HG03095 (cell line): ENCODE results near the gene GPC5.
"Not testable (repeated sequence)": the region's sequence is repeated elsewhere in the genome, so short reads cannot be mapped to it uniquely, and the experiment has no call there.

Source experiments
- ATAC-seq: cut with Tn5 transposase; IDR thresholded peaks from one replicate; pipeline ENCODE4 v1.9.1; 2021; ENCODE audit warnings: moderate library complexity; ENCODE audit not compliant: unreplicated experiment

The GPC5 gene

DNA sequence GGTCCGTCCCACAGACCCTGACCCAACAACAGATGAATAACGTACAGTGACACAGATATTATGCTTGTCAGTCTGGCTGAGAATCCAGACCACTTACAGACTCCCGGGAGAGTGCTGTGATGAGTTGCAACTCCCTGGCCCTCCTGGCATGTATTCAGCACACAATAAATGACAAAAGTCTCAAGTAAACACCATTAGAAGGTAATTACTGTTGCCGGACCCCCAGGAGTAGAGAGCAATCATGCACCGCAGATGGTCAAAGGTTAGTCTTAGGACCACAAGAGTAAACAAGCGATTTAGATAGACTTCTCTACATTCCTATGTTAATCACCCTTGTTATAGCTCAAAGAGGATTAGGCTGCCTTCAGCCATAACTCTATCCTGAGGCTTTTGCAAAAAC, 1101.8 kb downstream of the GPC5 start:
- ATAC-seq, result no peak

DNA sequence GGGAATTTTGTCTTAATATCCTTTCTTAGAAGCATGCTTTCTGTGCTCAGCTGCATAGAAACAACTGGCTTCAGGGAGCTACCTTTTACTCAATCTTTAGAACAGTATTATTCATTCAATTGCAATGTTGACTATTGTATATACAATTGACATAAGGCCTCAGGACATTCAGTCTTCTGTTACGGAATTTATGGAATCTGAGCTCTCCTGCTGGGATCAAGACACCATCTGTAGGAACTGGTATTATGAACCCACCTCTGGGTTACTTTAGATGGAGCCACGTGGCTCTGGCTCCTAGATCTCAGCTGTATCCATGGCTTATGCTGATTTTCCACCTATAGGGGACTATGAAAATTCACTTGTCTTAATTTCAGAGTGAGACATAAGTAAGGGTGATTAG, 1112.0 kb downstream of the GPC5 start:
- ATAC-seq, result no peak

DNA sequence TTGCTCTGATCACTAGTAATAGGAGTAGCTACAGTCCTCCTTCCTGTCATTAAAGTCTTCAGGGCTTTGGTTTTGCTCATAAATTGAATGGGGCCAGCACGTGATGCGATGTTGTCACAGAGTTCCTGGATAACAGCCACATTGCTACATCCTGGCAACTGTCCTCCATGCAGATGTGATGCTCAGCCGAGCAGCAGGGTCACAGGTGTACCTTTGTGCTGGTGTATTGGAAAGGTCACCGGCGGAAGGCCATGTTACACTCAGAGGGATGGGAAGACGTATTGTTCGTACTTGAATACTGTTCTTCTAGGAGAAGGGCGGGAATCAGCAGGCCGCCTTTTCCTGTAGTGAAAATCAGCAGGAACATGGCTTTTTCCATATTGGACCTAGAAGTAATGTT, 1114.4 kb downstream of the GPC5 start:
- ATAC-seq, result no peak

DNA sequence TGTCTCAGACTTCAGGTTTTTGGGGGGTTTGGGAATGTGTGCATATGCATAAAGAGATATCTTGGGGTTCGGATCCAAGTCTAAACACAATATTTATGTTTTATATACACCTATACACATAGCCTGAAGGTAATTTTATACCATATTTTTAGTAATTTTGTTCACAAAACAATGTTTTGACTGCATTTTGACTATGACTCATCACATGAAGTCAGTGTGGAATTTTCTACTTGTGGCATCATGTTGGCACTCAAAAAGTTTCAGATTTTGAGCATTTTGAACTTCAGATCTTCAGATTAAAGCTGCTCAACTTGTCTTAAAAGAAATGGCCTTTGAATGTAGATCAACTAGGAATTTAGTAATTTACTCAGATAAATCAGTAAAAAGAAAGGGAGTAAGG, 1115.3 kb downstream of the GPC5 start:
- no peak for ATAC-seq

DNA sequence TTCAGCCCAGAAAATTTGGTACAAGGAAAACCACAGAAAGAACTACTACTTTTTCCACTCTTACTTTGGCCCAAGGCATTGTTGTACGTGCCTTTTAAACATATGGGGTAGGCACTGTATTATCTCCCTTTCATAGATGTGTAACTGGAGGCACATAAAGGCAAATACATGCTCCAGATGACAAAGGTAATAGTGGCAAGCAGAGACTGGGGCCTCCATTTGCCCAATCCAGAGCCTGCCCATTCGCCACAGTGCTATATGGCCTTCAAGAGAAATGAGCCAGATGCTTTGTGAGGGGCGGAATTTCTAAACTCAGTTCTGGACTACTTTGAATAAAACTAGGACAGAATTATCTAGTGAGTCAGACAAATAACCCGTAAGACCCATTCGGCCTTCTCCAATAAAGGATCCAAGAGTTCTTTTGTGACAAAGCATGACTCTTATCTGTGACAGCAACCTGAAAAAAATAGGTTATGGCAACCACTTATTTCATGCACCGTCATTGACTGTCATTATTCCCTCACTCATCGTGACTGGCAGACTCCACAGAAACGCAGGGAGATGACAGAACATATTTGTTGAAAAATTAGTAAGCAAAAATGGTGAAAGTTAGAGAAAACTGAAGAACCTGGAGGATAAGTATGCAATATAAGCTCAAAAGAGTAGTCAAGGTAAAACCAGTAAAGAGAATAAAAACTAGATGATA, 1116.2 kb downstream of the GPC5 start:
- no peak for ATAC-seq

DNA sequence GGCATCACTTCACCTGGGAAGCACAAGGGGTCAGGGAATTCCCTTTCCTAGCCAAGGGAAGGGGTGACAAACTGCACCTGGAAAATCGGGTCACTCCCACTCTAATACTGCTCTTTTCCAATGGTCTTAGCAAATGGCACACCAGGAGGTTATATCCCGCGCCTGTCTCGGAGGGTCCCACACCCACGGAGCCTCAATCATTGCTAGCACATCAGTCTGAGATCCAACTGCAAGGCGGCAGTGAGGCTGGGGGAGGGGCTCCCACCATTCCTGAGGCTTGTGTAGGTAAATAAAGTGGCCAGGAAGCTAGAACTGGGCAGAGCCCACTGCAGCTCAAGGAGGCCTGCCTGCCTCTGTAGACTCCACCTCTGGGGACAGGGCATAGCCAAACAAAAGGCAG, 1118.5 kb downstream of the GPC5 start:
- ATAC-seq, result not testable (repeated sequence)

DNA sequence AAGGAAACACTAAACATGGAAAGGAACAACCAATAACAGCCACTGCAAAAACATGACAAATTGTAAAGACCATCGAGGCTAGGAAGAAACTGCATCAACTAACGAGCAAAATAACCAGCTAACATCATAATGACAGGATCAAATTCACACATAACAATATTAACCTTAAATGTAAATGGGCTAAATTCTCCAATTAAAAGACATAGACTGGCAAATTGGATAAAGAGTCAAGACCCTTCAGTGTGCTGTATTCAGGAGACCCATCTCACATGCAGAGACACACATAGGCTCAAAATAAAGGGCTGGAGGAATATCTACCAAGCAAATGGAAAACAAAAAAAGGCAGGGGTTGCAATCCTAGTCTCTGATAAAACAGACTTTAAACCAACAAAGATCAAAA, 1120.2 kb downstream of the GPC5 start:
- ATAC-seq, result not testable (repeated sequence)

DNA sequence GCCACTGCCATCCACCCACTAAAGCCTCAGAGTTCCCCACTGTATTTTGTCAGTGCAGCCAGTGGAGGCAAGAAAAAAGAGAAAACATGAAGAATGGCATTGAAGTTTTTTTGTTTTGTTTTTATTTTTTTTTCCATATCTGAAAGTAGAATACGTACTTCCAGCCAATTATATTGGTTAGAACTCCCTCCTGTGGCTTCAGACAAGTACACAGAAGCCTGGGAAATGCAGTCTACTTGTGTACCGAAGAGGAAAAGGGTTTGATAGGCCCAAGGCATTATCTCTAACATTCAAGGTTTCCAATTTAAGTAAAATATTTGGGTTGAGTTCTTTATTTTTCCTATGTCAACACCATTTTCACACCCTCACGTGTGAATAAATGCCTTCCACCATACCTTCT, 1131.9 kb downstream of the GPC5 start:
- no peak for ATAC-seq

DNA sequence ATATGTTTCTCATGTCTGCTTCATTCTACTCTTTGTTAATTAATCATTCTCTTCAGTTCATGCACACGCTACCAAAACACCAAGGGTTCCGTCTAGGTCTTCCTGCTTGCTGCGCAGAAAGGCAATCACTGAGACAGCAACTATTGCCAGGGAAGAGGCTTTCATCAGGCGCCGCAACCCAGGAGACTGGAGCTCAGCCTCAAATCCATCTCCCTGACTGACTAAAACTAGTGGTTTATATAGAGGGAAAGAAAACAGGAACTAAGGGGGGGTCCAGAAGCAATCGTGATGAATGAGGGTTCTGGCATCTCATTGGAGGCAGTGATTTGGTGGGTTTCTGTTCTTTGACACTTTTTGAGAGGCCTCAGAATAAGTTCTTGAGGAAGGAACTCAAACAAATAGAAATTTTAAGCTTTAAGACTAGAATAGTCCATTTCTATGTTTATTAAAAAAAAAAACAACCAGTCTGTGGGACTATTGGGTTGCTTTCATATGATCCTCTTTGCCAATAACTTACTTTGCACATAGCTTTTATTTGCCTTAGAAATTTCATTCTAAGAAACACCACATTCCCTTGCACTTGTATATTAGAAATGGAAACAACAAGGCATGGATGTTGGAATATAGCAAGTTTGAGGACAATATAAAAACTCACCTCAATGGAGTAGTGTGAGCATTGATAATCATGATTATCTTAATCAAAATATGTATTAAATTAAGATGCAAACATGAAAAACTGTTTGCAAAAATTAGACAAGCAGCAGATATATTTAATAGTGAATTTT, 1137.0 kb downstream of the GPC5 start:
- ATAC-seq, result no peak

DNA sequence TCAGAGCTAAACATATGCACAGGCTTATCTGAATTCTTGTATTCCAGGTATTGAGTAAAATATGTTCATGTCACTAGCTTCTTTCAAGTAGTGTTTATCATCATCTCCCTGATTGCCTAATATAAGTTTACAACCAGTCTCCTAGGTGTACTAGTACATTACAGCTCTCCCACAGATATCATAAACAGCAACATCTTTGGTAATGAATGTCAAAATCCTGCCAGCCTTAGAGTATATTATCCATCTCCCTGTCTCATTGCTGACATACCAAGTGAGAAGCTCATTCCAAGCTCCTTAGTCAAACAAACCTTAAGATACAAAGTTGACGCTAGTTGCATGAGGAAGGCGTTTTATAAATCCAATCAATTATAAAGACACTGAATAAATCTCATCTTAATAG, 1139.0 kb downstream of the GPC5 start:
- no peak for ATAC-seq

DNA sequence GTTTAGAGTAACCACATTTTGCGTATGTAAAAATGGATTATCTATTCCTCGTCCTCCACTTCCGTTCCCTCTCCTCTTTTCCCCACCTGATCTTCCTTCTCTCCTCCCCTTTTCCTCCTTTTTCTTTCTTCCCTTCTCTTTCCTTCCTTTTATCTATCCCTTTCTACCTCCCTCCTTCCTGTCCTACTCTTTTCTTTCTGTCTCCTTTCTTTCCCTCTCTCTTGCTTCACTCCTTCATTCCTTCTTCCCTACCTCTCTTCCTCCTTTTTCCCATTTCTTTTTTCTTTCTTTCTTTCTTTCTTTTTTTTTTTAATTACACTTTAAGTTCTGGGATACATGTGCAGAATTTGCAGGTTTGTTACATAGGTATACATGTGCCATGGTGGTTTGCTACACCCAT, 1139.7 kb downstream of the GPC5 start:
- ATAC-seq, result no peak

DNA sequence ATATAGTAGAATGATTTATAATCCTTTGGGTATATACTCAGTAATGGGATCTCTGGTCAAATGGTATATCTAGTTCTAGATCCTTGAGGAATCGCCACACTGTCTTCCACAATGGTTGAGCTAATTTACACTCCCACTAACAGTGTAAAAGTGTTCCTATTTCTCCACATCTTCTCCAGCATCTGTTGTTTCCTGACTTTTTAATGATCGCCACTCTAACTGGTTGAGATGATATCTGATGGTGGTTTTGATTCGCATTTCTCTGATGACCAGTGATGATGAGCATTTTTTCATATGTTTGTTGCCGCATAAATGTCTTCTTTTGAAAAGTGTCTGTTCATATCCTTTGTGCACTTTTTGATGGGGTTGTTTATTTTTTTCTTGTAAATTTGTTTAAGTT, 1140.7 kb downstream of the GPC5 start:
- not testable (repeated sequence) for ATAC-seq

DNA sequence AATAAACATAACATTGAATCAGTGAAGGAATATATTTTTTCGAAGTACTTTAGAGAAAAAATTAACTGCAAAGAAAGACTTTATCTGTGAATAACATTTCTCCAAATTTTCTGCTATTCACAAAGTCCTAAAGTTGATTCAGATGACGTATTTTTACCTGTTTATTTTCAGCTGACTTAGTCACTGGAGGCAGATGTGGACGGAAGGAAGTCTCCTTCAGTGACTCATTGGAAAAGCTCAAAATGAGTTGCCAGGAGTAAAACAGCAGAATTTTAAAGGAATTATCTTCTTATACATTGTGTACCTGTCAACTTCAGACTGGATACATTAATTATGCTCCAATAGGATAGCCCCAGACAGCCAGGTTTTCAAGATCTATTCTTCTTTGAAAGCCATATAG, 1148.8 kb downstream of the GPC5 start:
- no peak for ATAC-seq

DNA sequence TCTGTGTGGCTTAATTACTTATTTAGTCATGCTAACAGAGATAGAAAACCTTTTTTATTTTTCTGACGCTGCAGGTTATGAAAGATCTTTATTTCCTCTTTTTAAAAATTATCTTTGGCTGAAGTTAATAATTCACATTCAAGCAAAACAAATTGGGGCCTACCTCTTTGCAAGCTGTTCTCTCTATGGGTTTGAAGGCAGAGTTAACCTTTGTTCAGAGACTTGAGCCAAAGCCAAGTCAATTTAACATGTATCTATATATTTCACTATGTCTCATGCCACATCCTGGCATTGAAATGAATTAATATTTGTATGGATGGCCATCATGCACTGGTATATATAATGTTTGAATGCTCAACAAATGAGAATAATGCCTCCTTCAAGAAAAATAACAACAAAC, 1150.9 kb downstream of the GPC5 start:
- no peak for ATAC-seq

DNA sequence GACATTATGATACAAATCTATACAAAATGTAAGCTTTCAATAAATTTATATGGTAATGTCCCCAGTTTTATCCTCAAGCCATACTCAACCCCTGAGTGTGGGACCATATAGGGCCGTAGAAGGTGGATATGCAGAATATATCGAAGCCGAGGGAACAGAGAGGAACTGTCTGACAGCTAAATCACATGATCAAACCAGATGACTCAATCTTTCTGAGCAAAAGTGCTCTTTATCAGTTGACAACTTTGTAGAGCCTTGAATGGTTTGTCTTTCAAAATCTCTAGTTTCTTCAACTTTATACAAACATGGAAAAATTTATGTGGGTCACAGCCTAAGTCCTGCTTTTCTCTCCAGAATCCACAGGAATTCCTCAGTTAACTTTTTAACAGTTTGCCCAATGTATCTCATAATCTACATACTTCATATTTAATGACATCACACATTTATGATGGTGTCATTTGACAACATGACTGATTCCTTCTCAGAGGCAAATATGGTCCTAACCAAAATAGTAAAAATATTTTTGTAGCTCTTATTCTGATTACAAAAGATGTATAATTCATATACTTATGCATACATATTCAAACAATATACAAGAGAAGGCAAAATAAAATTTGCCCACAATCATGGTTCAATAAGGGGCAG, 1155.2 kb downstream of the GPC5 start:
- ATAC-seq, result no peak

DNA sequence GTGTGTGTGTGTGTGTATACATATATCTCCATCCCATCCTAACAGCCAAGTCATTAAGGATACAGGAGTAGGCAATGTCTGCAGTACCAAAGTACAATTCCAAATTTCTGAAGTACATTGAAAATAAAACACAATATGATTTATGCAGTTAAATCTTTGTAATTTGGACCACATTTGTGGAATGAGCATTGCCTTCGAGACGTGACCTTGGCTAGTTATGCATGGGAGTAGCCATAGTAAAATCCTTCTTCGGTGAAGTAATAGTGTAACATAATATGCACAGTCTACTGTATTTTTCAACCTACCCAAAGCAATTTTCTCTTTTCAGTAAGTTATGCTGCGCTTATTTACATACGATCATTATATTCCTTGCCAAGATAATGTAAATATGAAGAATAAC, 1162.5 kb downstream of the GPC5 start:
- no peak for ATAC-seq

DNA sequence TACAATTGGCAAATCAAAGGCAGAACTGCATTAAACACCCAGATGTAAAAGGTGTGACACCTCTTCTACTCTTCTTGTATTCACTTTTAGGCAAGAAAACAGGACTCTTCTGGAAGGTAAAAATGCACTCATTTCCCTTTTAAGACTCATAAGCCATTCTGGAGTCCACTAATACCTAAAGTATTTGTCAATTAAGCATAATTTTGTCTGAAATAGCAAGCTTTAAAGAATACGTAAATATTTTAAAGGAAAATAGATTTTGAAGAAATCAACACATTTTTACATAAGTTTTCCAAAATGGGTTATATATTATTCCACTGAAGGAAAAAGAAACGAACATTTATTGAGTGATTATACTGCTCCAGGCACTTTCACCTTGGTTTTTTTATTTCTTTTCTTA, 1166.5 kb downstream of the GPC5 start:
- ATAC-seq, result no peak

DNA sequence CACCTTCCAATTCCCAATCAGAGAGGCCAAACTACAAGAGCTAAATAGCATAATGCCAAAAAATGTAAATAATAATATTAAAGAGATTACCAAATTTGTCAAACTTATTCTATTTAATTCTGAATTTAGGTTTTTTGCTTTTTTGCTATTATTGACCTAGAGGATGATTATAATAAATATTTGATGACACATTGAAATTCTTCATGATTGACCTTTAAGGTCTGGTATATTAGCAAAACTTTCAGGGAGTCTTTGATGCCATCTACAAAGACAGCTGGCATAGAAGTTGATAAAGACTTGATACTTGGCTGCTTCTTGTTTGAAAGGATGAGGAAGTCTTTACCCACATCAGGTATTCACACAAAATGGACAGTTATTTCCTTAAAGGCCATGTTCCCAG, 1168.3 kb downstream of the GPC5 start:
- ATAC-seq, result no peak

DNA sequence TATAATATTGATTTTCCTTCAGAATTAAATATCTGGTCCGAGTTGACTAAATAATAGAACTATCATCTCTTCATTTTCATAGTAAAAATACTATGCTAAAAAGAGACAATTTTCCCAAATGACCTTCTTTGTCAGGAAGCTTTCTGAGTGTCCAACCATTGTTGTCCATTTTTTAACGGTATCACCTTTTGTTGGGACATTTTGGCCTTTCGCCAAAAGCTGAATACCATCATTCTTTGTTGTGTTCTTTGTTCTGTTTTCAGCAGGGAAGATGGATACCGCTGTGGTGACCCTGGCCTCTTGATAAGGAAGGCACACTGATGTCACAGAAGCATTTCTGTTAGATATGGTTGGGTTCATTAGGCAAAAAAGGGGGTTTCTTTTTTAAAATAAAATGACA, 1173.8 kb downstream of the GPC5 start:
- no peak for ATAC-seq

DNA sequence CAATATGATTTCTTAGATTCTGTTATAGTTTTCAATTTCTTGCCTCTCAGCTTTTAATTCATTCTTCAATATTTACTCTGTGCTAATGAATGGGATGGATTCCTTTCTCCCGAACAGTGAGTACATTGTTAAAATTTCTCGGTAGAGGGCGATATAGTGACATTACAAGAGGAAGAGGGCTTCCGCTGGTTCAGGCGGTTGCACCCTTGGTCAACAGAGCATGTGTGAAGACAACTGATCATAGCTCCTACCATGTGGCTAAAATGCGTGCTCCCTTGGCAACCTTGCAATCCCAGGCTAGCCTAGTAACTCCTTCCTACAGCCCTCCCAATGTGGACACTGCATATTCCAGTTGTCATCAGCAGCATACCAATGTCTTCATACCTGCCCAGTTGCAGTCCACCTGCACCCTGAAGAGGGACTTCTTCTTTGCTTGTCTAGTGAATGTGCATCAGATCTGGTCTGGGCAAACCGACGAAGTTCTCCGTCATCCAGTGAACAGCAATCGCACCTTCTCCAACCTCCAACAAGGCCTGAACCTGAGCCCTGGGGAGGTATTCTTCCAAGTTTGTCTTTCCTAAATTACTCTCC, 1175.1 kb downstream of the GPC5 start:
- ATAC-seq, result no peak

DNA sequence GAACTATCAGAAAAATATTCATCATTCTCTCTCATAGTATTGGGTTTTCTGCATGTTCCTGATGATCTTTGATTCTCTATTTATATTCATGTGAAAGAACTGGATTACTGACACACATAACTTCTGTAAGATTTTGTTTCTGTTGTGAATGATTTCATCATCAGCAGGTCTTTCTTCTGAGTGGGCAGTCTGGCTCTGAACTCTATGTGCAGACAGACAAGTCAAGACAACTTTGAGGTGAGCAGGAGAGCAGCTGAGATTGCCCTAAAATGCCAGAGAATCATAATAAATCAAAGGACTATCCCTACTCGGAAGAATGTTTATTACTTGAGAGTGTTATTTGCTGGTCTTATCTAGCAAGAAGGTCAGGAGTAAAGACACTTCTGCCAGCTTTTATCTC, 1176.1 kb downstream of the GPC5 start:
- no peak for ATAC-seq

DNA sequence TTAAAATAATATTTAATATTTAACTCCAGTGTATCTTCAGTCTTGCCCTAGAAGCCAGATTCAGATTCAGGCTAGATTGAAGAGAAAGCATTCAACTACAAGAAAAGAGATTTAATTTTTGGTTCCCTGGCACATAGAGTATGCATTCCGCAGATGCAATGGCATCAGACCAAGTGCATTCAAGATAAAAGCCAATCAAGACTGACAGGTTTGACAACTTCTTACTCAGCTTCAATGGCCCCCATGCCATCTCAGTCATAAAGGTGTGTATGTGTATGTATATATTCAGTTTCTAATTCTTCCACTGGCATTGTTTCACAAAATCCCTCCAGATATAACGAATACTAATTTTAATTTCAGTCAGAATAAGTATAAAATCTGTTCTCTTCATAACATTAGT, 1177.4 kb downstream of the GPC5 start:
- ATAC-seq, result no peak
